OCI-LY7 (cell line): ENCODE measurements around the gene C4BPA.

Experiments used
- CTCF ChIP-seq: fragments of 200-600 bp; sonication (generic); conservative IDR thresholded peaks from 2 replicates; pipeline ENCODE4 v1.5.1; 2014; ENCODE audit warnings: mild to moderate bottlenecking, antibody characterized with exemption, low read length, moderate library complexity, mixed read lengths
- EZH2phosphoT487 ChIP-seq: fragments of 200-600 bp; sonication (generic); IDR thresholded peaks from 2 replicates; pipeline ENCODE4 v1.6.1; 2018; ENCODE audit warnings: low read depth, borderline replicate concordance, mild to moderate bottlenecking, mixed run types, antibody characterized with exemption, low read length, moderate library complexity, mixed read lengths

- TF ChIP-seq CTCF: no peak
- no peak for TF ChIP-seq EZH2phosphoT487
Observed at GRCh38 chr1:207172885-207173284, 68.9 kb downstream of the C4BPA start.
